Fibroblast of the aortic adventitia (primary cell): Measurements from ENCODE around the gene GRB2. TPM values are rescaled to one million over a fixed set of nuclear protein-coding genes. Genes with fewer than 3 reads are reported as not detected.
"Not testable (repeated sequence)": the region's sequence is repeated elsewhere in the genome, so short reads cannot be mapped to it uniquely, and the experiment has no call there.

Experiments
- DNase-seq: peaks from one replicate; pipeline ENCODE4 v3.0.0-alpha.2; 2010; ENCODE audit warnings: low read depth
- H3K4me3 ChIP-seq: 2 replicates; pipeline ENCODE4 v1.5.1; 2011; ENCODE audit warnings: low read depth, mild to moderate bottlenecking, control low read depth, low read length, moderate library complexity
- total RNA-seq: library from RNA; depleted of rRNA; stranded (reverse); fragments of >200 nt; gene quantifications from 2 replicates; pipeline ENCODE4 v1.2.3, GENCODE V29; 2012; ENCODE audit warnings: low replicate concordance
- TF ChIP-seq, protein P1 (sequence below): IDR thresholded peaks from 2 replicates; pipeline ENCODE4 v1.5.1; 2011; ENCODE audit warnings: mild to moderate bottlenecking, low read length, control low read depth, inconsistent platforms; ENCODE audit not compliant: insufficient read depth

The GRB2 gene
- total RNA-seq, 1 donor, result 57.6 TPM

DNA sequence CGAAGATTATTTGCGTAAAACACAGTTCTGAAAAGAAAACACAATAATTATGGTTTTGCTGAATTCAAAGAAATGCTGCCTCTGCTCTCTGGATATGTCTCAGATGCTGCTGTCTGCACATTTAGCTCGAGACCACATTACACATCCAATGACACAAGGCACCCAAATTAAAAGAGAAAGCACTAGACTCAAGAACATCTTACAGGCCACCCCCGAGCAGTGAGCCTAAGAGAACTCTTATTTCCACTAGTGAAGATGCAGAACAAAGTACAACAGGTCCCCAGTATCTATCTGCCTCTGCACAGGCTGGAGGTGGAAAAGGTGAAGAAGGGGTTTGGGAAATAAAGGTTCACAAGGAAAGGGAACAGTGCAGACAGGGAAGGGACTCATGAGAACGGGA lies 33.5 kb downstream of the GRB2 start:
- no peak overlapping the region for H3K4me3 ChIP-seq
- no peak for DNase-seq
- TF ChIP-seq, protein P1, sequence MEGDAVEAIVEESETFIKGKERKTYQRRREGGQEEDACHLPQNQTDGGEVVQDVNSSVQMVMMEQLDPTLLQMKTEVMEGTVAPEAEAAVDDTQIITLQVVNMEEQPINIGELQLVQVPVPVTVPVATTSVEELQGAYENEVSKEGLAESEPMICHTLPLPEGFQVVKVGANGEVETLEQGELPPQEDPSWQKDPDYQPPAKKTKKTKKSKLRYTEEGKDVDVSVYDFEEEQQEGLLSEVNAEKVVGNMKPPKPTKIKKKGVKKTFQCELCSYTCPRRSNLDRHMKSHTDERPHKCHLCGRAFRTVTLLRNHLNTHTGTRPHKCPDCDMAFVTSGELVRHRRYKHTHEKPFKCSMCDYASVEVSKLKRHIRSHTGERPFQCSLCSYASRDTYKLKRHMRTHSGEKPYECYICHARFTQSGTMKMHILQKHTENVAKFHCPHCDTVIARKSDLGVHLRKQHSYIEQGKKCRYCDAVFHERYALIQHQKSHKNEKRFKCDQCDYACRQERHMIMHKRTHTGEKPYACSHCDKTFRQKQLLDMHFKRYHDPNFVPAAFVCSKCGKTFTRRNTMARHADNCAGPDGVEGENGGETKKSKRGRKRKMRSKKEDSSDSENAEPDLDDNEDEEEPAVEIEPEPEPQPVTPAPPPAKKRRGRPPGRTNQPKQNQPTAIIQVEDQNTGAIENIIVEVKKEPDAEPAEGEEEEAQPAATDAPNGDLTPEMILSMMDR, result no peak

DNA sequence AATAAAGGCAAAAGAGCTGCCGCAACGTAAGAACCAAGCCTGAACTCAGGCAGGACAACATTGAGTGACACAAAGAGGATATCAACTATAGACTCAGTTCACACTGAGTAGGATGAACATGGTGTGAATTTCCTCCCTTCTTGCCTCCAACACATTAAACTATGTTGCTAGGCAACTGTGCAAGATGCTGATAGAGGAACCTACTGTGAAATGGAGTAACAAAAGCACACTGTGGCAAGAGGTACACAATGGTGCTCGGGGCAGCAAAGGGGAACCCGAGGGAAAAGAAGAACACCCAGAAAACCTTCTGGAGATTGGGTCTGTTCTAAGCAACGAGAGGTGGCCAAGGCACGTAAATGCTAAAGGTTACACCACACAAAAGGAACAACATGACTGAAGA lies 34.1 kb downstream of the GRB2 start:
- TF ChIP-seq, protein P1, result no peak
- H3K4me3 ChIP-seq, result no peak overlapping the region
- no peak for DNase-seq

DNA sequence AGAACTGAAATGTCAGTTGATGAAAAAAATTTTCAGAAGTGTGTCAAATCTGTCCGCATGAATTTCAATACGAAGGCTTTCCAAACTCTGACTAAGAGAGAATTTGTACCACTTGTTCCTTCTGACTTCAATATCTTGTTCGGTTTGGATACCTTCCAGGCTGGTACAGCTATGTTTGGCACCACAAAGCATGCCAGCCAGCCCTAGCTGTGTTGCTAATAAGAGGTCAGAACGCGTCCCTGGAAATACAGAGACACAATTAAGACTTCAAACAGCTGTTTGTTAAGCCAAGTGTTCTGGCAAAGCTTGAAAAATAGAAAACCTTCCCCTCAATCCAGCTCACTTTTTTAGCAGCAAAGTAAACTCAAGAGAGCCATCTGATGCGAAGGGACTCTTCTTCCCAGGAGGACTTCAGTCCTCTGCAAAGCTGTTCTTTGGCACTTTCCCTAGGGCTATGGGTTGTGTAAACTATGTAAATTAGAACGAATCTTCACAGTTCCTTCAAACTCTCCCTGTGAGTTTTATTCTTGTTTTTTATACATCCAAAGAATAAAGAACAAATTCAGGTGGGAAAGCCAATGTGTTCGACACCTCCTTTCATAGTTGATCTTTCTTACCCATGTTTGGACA lies 35.1 kb downstream of the GRB2 start:
- DNase-seq, result no peak

DNA sequence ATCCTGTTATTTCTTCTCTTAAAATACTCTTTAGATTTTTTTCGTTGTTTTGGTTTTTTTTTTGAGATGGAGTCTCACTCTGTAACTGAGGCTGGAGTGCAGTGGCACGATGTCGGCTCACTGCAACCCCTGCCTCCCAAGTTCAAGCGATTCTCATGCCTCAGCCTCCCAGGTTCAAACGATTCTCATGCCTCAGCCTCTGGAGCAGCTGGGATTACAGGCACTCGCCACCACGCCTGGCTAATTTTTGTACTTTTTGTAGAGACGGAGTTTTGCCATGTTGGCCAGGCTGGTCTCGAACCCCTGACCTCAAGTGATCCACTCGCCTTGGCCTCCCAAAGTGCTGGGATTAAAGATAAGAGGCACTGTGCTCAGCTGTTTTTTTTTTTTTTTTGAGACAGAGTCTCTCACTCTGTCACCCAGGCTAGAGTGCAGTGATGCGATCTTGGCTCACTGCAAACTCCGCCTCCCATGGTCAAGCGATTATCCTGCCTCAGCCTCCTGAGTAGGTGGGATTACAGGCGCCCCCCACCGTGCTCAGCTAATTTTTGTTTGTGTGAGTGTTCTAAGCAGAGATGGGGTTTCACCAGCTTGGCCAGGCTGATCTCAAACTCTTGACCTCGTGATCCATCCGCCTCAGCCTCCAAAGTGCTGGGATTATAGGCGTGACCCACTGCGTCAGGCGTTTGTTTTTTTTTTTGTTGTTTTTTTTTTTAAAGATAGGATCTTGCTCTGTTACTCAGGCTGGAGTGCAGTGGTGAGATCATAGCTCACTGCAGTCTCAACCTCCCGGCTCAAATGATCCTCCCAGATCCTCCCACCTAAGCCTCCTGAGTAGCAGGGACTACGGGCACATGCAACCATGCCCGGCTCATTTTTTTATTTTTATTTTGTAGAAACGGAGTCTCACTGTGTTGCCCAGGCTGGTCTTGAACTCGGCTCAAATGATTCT lies 37.4 kb downstream of the GRB2 start:
- not testable (repeated sequence) for DNase-seq, H3K4me3 ChIP-seq

More for the DNA sequence above, 35.1 kb downstream of the GRB2 start:
- H3K4me3 ChIP-seq, result no peak overlapping the region
- TF ChIP-seq, protein P1, result no peak

DNA sequence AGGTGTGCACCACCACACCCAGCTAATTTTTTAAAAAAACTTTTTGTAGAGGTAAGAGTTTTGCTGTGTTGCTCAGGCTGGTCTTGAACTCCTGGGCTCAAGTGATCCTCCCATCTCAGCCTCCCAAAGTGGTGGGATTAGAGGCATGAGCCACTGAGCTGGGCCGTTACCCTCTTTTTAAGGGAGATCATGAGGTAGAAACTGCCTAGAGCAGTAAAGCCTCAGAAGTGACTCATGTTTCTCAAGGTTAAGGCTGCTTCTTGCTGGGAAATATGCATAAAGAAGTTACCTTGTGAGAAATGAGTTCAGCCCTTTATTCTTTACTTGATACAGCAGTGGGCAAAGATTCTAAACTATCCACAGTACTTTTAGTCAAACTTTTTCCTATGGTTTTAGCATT lies 38.2 kb downstream of the GRB2 start:
- TF ChIP-seq, protein P1, result no peak
- DNase-seq, result no peak

DNA sequence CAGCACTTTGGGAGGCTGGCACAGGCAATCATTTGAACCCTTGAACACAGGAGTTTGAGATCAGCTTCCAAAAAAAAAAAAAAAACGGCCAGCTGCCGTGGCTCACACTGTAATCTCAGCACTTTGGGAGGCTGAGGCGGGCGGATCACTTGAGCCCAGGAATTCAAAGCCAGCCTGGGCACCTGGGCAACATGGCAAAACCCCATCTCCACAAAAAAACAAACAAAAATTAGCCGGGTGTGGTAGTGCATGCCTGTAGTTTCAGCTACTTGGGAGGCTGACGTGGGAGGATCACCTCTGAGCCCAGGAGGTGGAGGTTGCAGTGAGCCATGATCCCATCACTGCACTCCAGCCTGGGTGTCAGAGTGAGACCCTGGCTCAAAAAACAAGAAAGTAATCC lies 39.0 kb downstream of the GRB2 start:
- no peak overlapping the region for H3K4me3 ChIP-seq
- DNase-seq, result no peak
- TF ChIP-seq, protein P1, result no peak

More for the DNA sequence above, 38.2 kb downstream of the GRB2 start:
- H3K4me3 ChIP-seq, result no peak overlapping the region

DNA sequence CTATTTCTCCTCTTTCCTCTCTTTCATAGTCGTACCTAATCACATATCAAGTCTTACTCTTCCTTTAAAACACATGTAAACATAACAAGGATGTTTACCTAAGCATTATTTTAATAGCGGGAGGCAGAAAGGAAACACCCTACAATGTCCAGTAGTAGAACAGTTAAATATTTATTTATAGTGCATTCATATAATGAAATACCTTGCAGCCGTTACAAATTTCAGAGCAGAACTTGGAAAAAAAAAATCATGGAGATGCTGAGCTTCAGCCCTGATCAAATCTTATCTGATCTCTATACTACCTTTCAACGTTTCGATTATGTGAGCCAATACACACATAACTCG lies 39.6 kb downstream of the GRB2 start:
- H3K4me3 ChIP-seq, result no peak overlapping the region
- DNase-seq, result no peak
- TF ChIP-seq, protein P1, result no peak
